K562 (cell line): ENCODE results near the gene RASSF1.

Experiments used
- HMG20B ChIP-seq: fragments of 250-450 bp; sonication (Bioruptor Pico); IDR thresholded peaks from 2 replicates; pipeline ENCODE4 v1.5.0; 2021; ENCODE audit warnings: mild to moderate bottlenecking
- HNRNPH1 ChIP-seq: fragments of 200-400 bp; formaldehyde crosslinking; optimal IDR thresholded peaks from 2 replicates; pipeline ENCODE3; 2017; ENCODE audit warnings: low read depth, mild to moderate bottlenecking, low read length, moderate library complexity
- JUN ChIP-seq, 2 experiments: sonication (generic) in 1 of 2; formaldehyde crosslinking in 1 of 2; IDR thresholded peaks; 2 replicates each; pipeline versions ENCODE4 v1.6.1 to v1.8.0; 2012 to 2022; ENCODE audit warnings: borderline replicate concordance in 2 of 2, mild to moderate bottlenecking in 2 of 2, improper control_type of control experiment in 1 of 2, low read depth in 1 of 2, low read length in 1 of 2, missing genetic modification reagents in 1 of 2
- MGA ChIP-seq: fragments of 450-650 bp; IDR thresholded peaks from 2 replicates; pipeline ENCODE4 v1.6.1; 2016; ENCODE audit warnings: mild to moderate bottlenecking, moderate library complexity
- SMC3 ChIP-seq: conservative IDR thresholded peaks from 2 replicates; pipeline ENCODE4 v1.6.1; 2011; ENCODE audit warnings: low read depth, low read length, improper control_type of control experiment; ENCODE audit not compliant: insufficient read depth
- ZNF668 ChIP-seq: fragments of 250-450 bp; sonication (Bioruptor Pico); IDR thresholded peaks from 2 replicates; pipeline ENCODE4 v1.8.0; 2022; ENCODE audit warnings: mild to moderate bottlenecking, inconsistent platforms

- TF ChIP-seq MGA (no peak), ZNF668 (no peak), JUN (IDR thresholded peaks at IDR 0.05; ENCODE audit: borderline replicate concordance, low read depth, low read length) (no peak), JUN (CRISPR knock-in tag; IDR thresholded peaks at IDR 0.05; ENCODE audit: borderline replicate concordance) (no peak), SMC3 (no peak), HMG20B (no peak), HNRNPH1 (no peak)
These were observed 50.4 kb downstream of the RASSF1 start for GRCh38 chr3:50290161-50290641.
